GM12878 (cell line): ENCODE results near the gene NFATC3. TPM values are rescaled to one million over a fixed set of nuclear protein-coding genes. Genes with fewer than 3 reads are reported as not detected.
A peak's percentile ranks its signal among the peaks of the same experiment; 100 is the strongest.

Experiments
- ATAC-seq: fragments of 200-7000 bp; cut with Tn5 transposase; 3 replicates; pipeline ENCODE4 v1.9.1; 2020; ENCODE audit warnings: mild to moderate bottlenecking, moderate library complexity
- BruUV-seq: library from RNA; stranded (reverse); fragments of 400-500 nt; replicated peaks from 2 replicates; lab custom pipeline; 2021; lab: Mats Ljungman, UMichigan
- CTCF ChIA-PET: fragments of 300-600 bp; sonication (Branson Sonifier 250); formaldehyde crosslinking; extraction: SDS; loops from one replicate; lab custom pipeline; 2021; ENCODE audit warnings: inconsistent platforms; lab: Yijun Ruan, JAX
- POLR2A ChIA-PET: fragments of 350-600 bp; formaldehyde crosslinking; extraction: SDS; loops from one replicate; lab custom pipeline; 2021; ENCODE audit warnings: inconsistent platforms; lab: Charles Lee
- RAD21 ChIA-PET: fragments of 300-600 bp; sonication (Branson Sonifier 250); formaldehyde crosslinking; loops from one replicate; lab custom pipeline; 2023; ENCODE audit warnings: antibody characterized with exemption; ENCODE audit not compliant: unreplicated experiment; lab: Charles Lee
- SMC1A ChIA-PET: fragments of 300-600 bp; sonication (Branson Sonifier 250); formaldehyde crosslinking; loops from one replicate; lab custom pipeline; 2023; ENCODE audit not compliant: unreplicated experiment, uncharacterized antibody; lab: Charles Lee
- DNase-seq: peaks from one replicate; pipeline ENCODE4 v3.0.0-alpha.2; 2011; ENCODE audit warnings: low read depth, low spot score
- FAIRE-seq: peaks from 3 replicates; lab custom pipeline; 2011; peaks lifted over from hg19 to GRCh38; lab: Jason Lieb, UNC
- H2AFZ ChIP-seq: 2 replicates; pipeline ENCODE4 v1.6.0; 2011; ENCODE audit warnings: low read depth, low read length, control low read depth; ENCODE audit not compliant: control insufficient read depth
- H3K27ac ChIP-seq: 2 replicates; pipeline ENCODE4 v1.5.1; 2011; ENCODE audit warnings: control low read depth; ENCODE audit not compliant: control insufficient read depth, insufficient read depth
- H3K27me3 ChIP-seq, 2 experiments: replicated peaks in 1 of 2; 2 replicates each; pipeline versions ENCODE4 v1.6.0 to v1.6.1; 2011; ENCODE audit warnings: low read length in 1 of 2; ENCODE audit not compliant: control insufficient read depth in 2 of 2, insufficient read depth in 2 of 2
- H3K36me3 ChIP-seq, 2 experiments: 2 replicates each; pipeline ENCODE4 v1.5.1; 2011; ENCODE audit warnings: low read length in 1 of 2; ENCODE audit not compliant: control insufficient read depth in 2 of 2, insufficient read depth in 2 of 2
- H3K4me1 ChIP-seq: 2 replicates; pipeline ENCODE4 v1.6.1; 2011; ENCODE audit warnings: mild to moderate bottlenecking, low read length, moderate library complexity, mixed read lengths; ENCODE audit not compliant: control insufficient read depth, insufficient read depth
- H3K4me2 ChIP-seq: 2 replicates; pipeline ENCODE4 v1.6.0; 2011; ENCODE audit warnings: control low read depth; ENCODE audit not compliant: control insufficient read depth, insufficient read depth
- H3K4me3 ChIP-seq: fragments of 200-600 bp; sonication (generic); 2 replicates; pipeline ENCODE4 v1.5.1; 2016
- H3K79me2 ChIP-seq: 2 replicates; pipeline ENCODE4 v1.6.0; 2011; ENCODE audit warnings: low read length; ENCODE audit not compliant: control insufficient read depth, insufficient read depth
- H3K9ac ChIP-seq: 2 replicates; pipeline ENCODE4 v1.8.0; 2011; ENCODE audit warnings: low read length, control low read depth, mixed read lengths; ENCODE audit not compliant: control insufficient read depth, insufficient read depth
- H3K9me3 ChIP-seq: replicated peaks from 3 replicates; pipeline ENCODE4 v1.5.1; 2011; ENCODE audit warnings: mild to moderate bottlenecking, low read length; ENCODE audit not compliant: control insufficient read depth, insufficient read depth
- H4K20me1 ChIP-seq: 2 replicates; pipeline ENCODE4 v1.6.0; 2011; ENCODE audit not compliant: control insufficient read depth, insufficient read depth
- JUNB ChIP-seq: IDR thresholded peaks from 2 replicates; pipeline ENCODE4 v1.6.1; 2016; ENCODE audit warnings: antibody characterized with exemption, mild to moderate bottlenecking
- NBN ChIP-seq: fragments of 450-650 bp; IDR thresholded peaks from 2 replicates; pipeline ENCODE4 v1.6.1; 2016
- NR2C2 ChIP-seq: IDR thresholded peaks from 2 replicates; pipeline ENCODE4 v1.6.1; 2011; ENCODE audit warnings: borderline replicate concordance, low read depth; ENCODE audit not compliant: control insufficient read depth, insufficient read length
- PML ChIP-seq: IDR thresholded peaks from 2 replicates; pipeline ENCODE4 v1.6.1; 2012; ENCODE audit warnings: low read length, inconsistent platforms
- POU2F2 ChIP-seq: IDR thresholded peaks from 3 replicates; pipeline ENCODE4 v1.6.1; 2011; ENCODE audit warnings: low read depth, mild to moderate bottlenecking, low read length, borderline replicate concordance
- RELA ChIP-seq: fragments of 450-650 bp; IDR thresholded peaks from 2 replicates; pipeline ENCODE4 v1.8.0; 2014; ENCODE audit warnings: borderline replicate concordance; ENCODE audit not compliant: partially characterized antibody
- SKIL ChIP-seq: fragments of 450-650 bp; IDR thresholded peaks from 2 replicates; pipeline ENCODE4 v1.6.1; 2017; ENCODE audit warnings: mild to moderate bottlenecking, low read depth, inconsistent platforms; ENCODE audit not compliant: poor library complexity, severe bottlenecking
- SPI1 ChIP-seq: IDR thresholded peaks from 2 replicates; pipeline ENCODE4 v1.6.1; 2011; ENCODE audit warnings: low read depth, mild to moderate bottlenecking, low read length, moderate library complexity, borderline replicate concordance; ENCODE audit not compliant: insufficient read depth
- TCF3 ChIP-seq: IDR thresholded peaks from 2 replicates; pipeline ENCODE4 v1.6.1; 2012; ENCODE audit warnings: low read depth, mild to moderate bottlenecking, low read length, borderline replicate concordance; ENCODE audit not compliant: insufficient read depth
- ZNF207 ChIP-seq: fragments of 450-650 bp; IDR thresholded peaks from 2 replicates; pipeline ENCODE4 v1.6.1; 2014; ENCODE audit warnings: antibody characterized with exemption, mild to moderate bottlenecking, borderline replicate concordance
- ZNF622 ChIP-seq: fragments of 450-650 bp; IDR thresholded peaks from 2 replicates; pipeline ENCODE4 v1.6.1; 2017; ENCODE audit warnings: mild to moderate bottlenecking, inconsistent platforms
- WGBS: methylation state at CpG from one replicate; pipeline ENCODE4 v1.1.6; 2016; ENCODE audit warnings: low lambda C conversion rate; ENCODE audit not compliant: insufficient replicate concordance, insufficient coverage; ENCODE audit errors: missing lambda C conversion rate; 5-methylcytosine and 5-hydroxymethylcytosine counted together
- in situ Hi-C: fragments of 300-500 bp; cut with MboI; formaldehyde crosslinking; loops from 9 replicates; pipeline ENCODE4 v1.14.3; 2018; ENCODE audit warnings: mixed read lengths
- intact Hi-C: fragments of 100-400 bp; cut with micrococcal nuclease; formaldehyde crosslinking; loops from one replicate; pipeline ENCODE4 v1.14.2; 2022; ENCODE audit not compliant: unreplicated experiment
- polyA plus RNA-seq, 11 experiments: library from polyadenylated mRNA; depleted of rRNA in 4 of 11; unstranded in 6 of 11; stranded (reverse) in 5 of 11; fragments of >200 nt; fragmentation: Nextera tagmentation in 4 of 11; fragmentation: Illumina TruSeq in 1 of 11; extraction: Ambion mirVana in 4 of 11; extraction: Trizol in 1 of 11; gene quantifications; 1 replicate in 1 of 11; 2 replicates in 10 of 11; pipeline versions ENCODE4 v1.2.1 to v1.2.3, GENCODE V29; 2011 to 2016; ENCODE audit warnings: inconsistent platforms in 2 of 11, missing spikeins in 2 of 11, low read depth in 1 of 11
- total RNA-seq, 4 experiments: library from RNA; depleted of rRNA in 3 of 4; stranded (reverse); fragments of >200 nt in 3 of 4; fragmentation: Illumina TruSeq in 1 of 4; extraction: Trizol in 1 of 4; gene quantifications; 2 replicates each; pipeline versions ENCODE4 v1.2.1 to v1.2.3, GENCODE V29; 2013 to 2021
- TF ChIP-seq, protein P1 (sequence below): IDR thresholded peaks from 2 replicates; pipeline ENCODE4 v1.6.1; 2012; ENCODE audit warnings: low read depth, low read length, improper control_type of control experiment
- TF ChIP-seq, protein P2 (sequence below): fragments of 450-650 bp; conservative IDR thresholded peaks from 2 replicates; pipeline ENCODE4 v1.6.1; 2017; ENCODE audit warnings: mild to moderate bottlenecking, moderate library complexity
- TF ChIP-seq, protein P3 (sequence below): fragments of 450-650 bp; IDR thresholded peaks from 2 replicates; pipeline ENCODE4 v1.6.1; 2016; ENCODE audit warnings: mild to moderate bottlenecking

NFATC3 gene
- total and polyA plus RNA-seq, 10 of the 15 experiments (the other 5 are each of a cell fraction or from before 2014, with no cell fraction given): 4.2 to 37.6 (median 24.9) TPM

- Histone ChIP-seq H3K4me1 (peaks cover 22% of the 10 kb centered on the region), H3K4me3 (peak overlapping the region; percentile 87)
- no peak for FAIRE-seq
- 0 out of 2 replicates have a peak, but pooled peaks have one; percentile 11 for TF ChIP-seq NBN
- peak; percentile 45; the same call in 2 of the 3 replicates for TF ChIP-seq POU2F2
- TF ChIP-seq PML: peak; percentile 25; the same call in 1 of the 2 replicates
- TF ChIP-seq, protein P1, sequence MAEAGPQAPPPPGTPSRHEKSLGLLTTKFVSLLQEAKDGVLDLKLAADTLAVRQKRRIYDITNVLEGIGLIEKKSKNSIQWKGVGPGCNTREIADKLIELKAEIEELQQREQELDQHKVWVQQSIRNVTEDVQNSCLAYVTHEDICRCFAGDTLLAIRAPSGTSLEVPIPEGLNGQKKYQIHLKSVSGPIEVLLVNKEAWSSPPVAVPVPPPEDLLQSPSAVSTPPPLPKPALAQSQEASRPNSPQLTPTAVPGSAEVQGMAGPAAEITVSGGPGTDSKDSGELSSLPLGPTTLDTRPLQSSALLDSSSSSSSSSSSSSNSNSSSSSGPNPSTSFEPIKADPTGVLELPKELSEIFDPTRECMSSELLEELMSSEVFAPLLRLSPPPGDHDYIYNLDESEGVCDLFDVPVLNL: no peak
- TF ChIP-seq SKIL: no peak
- TF ChIP-seq SPI1: peak; percentile 29; the same call in 1 of the 2 replicates
- TF ChIP-seq, protein P2, sequence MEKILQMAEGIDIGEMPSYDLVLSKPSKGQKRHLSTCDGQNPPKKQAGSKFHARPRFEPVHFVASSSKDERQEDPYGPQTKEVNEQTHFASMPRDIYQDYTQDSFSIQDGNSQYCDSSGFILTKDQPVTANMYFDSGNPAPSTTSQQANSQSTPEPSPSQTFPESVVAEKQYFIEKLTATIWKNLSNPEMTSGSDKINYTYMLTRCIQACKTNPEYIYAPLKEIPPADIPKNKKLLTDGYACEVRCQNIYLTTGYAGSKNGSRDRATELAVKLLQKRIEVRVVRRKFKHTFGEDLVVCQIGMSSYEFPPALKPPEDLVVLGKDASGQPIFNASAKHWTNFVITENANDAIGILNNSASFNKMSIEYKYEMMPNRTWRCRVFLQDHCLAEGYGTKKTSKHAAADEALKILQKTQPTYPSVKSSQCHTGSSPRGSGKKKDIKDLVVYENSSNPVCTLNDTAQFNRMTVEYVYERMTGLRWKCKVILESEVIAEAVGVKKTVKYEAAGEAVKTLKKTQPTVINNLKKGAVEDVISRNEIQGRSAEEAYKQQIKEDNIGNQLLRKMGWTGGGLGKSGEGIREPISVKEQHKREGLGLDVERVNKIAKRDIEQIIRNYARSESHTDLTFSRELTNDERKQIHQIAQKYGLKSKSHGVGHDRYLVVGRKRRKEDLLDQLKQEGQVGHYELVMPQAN: no peak
- no peak for TF ChIP-seq TCF3
- no peak for TF ChIP-seq ZNF207
- no peak for TF ChIP-seq ZNF622
- TF ChIP-seq NR2C2: no peak
- TF ChIP-seq, protein P3, sequence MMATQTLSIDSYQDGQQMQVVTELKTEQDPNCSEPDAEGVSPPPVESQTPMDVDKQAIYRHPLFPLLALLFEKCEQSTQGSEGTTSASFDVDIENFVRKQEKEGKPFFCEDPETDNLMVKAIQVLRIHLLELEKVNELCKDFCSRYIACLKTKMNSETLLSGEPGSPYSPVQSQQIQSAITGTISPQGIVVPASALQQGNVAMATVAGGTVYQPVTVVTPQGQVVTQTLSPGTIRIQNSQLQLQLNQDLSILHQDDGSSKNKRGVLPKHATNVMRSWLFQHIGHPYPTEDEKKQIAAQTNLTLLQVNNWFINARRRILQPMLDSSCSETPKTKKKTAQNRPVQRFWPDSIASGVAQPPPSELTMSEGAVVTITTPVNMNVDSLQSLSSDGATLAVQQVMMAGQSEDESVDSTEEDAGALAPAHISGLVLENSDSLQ: 0 out of 2 replicates have a peak, but pooled peaks have one; percentile 3
- TF ChIP-seq JUNB: no peak
- no peak for TF ChIP-seq RELA
Measured at GRCh38 chr16:68265078-68265920, 180.1 kb downstream of the NFATC3 start.

More at GRCh38 chr16:68265078-68265920, 180.1 kb downstream of the NFATC3 start:
- ATAC-seq (peak; percentile 38), DNase-seq (no peak)
- peak overlapping the region; percentile 85 for H3K27ac ChIP-seq
- POLR2A ChIA-PET: interaction anchor here (0.6 to 4.7 kb wide), 4 partner anchors 16 to 54 kb away, joined by 4 to 51 read pairs (median 23); partner anchors contain the start of genes PRMT7 and SLC7A6OS
- peak overlapping the region; percentile 76 for H2AFZ ChIP-seq
- H3K4me2 ChIP-seq: peak overlapping the region; percentile 82
- intact Hi-C loops: loop anchor here (2.0 kb wide), 1 partner anchor 46 kb away; the partner anchor contains the start of genes PRMT7 and SLC7A6OS
- in situ Hi-C loops: no loop called here
- no TSS peak for BruUV-seq
- no peaks in the 10 kb centered on the region for H4K20me1 ChIP-seq
- H3K9ac ChIP-seq: peak overlapping the region; percentile 87
- 1% methylated on average over 23 of the region's 23 CpGs for WGBS
- RAD21 ChIA-PET: interaction anchor here (1.0 to 10.2 kb wide), 5 partner anchors 19 to 60 kb away, joined by 4 to 399 read pairs (median 52); partner anchors contain the start of genes PRMT7 and SLC7A6OS
- CTCF ChIA-PET: interaction anchor here (2.1 to 9.0 kb wide), 8 partner anchors 11 to 172 kb away, joined by 7 to 747 read pairs (median 77); partner anchors contain the start of genes PLA2G15, PRMT7 and SLC7A6OS
- peaks cover 67% of the 10 kb centered on the region for H3K79me2 ChIP-seq
- SMC1A ChIA-PET: interaction anchor here (1.6 to 18.5 kb wide), 2 partner anchors 13 to 195 kb away, joined by 3 to 253 read pairs; no protein-coding TSS in a partner anchor
- no peaks in the 10 kb centered on the region for H3K9me3 ChIP-seq
- peaks cover 0 to 11% of the 10 kb centered on the region in 2 experiments; a peak in 1 of 4 replicates for H3K36me3 ChIP-seq
- no peaks in the 10 kb centered on the region for H3K27me3 ChIP-seq
